ENCODE results near the gene RBCK1. TPM values are rescaled to one million over a fixed set of nuclear protein-coding genes. Genes with fewer than 3 reads are reported as not detected.

RBCK1 gene
- total and polyA plus RNA-seq, 9 of the 15 experiments (the other 6 are each of a cell fraction or from before 2014, with no cell fraction given) = 5.9 to 59.3 (median 26.5) TPM

GRCh38 chr20:444862-445426 lies 36.8 kb downstream of the RBCK1 start (continued):
- no peak for TF ChIP-seq ARID2 (IDR thresholded peaks at IDR 0.05)
- TF ChIP-seq NR4A1 (CRISPR knock-in tag; IDR thresholded peaks at IDR 0.05) = no peak
- TF ChIP-seq NR4A1 (tag; IDR thresholded peaks at IDR 0.05) = no peak
- peak; percentile 58; the same call in 1 of the 2 replicates for TF ChIP-seq TOE1 (IDR thresholded peaks at IDR 0.05; ENCODE audit: borderline replicate concordance)
- no peak for TF ChIP-seq TOE1 (CRISPR knock-in tag; IDR thresholded peaks at IDR 0.05; ENCODE audit: borderline replicate concordance, low read depth)
- TF ChIP-seq ELF1 (tag; IDR thresholded peaks at IDR 0.05) = no peak
- TF ChIP-seq ZBTB43 (CRISPR knock-in tag; IDR thresholded peaks at IDR 0.05) = no peak
- peak; percentile 98 for TF ChIP-seq C11orf30 (IDR thresholded peaks at IDR 0.05; ENCODE audit: low read depth)
- TF ChIP-seq SIN3A (IDR thresholded peaks at IDR 0.05; ENCODE audit: borderline replicate concordance in 2 of 2, control insufficient read depth in 1 of 2, low read depth in 2 of 2, low read length in 2 of 2) = no peak
- no peak for TF ChIP-seq THRAP3 (IDR thresholded peaks at IDR 0.05; ENCODE audit: borderline replicate concordance)
- no peak for TF ChIP-seq CAMTA2 (CRISPR knock-in tag; conservative IDR thresholded peaks at IDR 0.05)
- TF ChIP-seq MAFG (tag; conservative IDR thresholded peaks at IDR 0.05) = peak; percentile 96
- no peak for TF ChIP-seq TARDBP (IDR thresholded peaks at IDR 0.05)
- TF ChIP-seq ZNF316 (IDR thresholded peaks at IDR 0.05) = peak; percentile 99
- 0 out of 2 replicates have a peak, but pooled peaks have one; percentile 20 for TF ChIP-seq ATF3 (IDR thresholded peaks at IDR 0.05)
- TF ChIP-seq ATF3 (CRISPR knock-in tag; conservative IDR thresholded peaks at IDR 0.05) = no peak
- peak; percentile 78 for TF ChIP-seq NFE2L1 (tag; IDR thresholded peaks at IDR 0.05; ENCODE audit: borderline replicate concordance, low read depth)
- no peak for TF ChIP-seq CHD2 (IDR thresholded peaks at IDR 0.05; ENCODE audit: low read depth, low read length)
- no peak for TF ChIP-seq SRF (CRISPR knock-in tag; IDR thresholded peaks at IDR 0.05)
- TF ChIP-seq, protein P1, sequence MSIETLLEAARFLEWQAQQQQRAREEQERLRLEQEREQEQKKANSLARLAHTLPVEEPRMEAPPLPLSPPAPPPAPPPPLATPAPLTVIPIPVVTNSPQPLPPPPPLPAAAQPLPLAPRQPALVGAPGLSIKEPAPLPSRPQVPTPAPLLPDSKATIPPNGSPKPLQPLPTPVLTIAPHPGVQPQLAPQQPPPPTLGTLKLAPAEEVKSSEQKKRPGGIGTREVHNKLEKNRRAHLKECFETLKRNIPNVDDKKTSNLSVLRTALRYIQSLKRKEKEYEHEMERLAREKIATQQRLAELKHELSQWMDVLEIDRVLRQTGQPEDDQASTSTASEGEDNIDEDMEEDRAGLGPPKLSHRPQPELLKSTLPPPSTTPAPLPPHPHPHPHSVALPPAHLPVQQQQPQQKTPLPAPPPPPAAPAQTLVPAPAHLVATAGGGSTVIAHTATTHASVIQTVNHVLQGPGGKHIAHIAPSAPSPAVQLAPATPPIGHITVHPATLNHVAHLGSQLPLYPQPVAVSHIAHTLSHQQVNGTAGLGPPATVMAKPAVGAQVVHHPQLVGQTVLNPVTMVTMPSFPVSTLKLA (conservative IDR thresholded peaks at IDR 0.05) = peak in 1 of 2 experiments; percentile 46; a peak in 1 of 4 replicates
- no peak for TF ChIP-seq XRCC4 (IDR thresholded peaks at IDR 0.05; ENCODE audit: extremely low read depth, insufficient read depth, insufficient read length)
- TF ChIP-seq TSC22D4 (tag; IDR thresholded peaks at IDR 0.05) = no peak
- peak; percentile 24; the same call in 1 of the 2 replicates for TF ChIP-seq ARID1B (IDR thresholded peaks at IDR 0.05)
- TF ChIP-seq ZNF282 (CRISPR knock-in tag; IDR thresholded peaks at IDR 0.05) = no peak
